CD14-positive monocyte (primary cell): Measurements from ENCODE around the gene MAMLD1. TPM values are rescaled to one million over a fixed set of nuclear protein-coding genes. Genes with fewer than 3 reads are reported as not detected.

Source experiments
- DNase-seq, 3 donors: peaks; one replicate each; pipeline ENCODE4 v3.0.0-alpha.2; 2011 to 2022
- H2AFZ ChIP-seq: 2 replicates; pipeline ENCODE4 v1.6.0; 2012; ENCODE audit warnings: mild to moderate bottlenecking, low read depth, low read length, inconsistent platforms; ENCODE audit not compliant: insufficient read depth, poor library complexity, severe bottlenecking
- H3K27ac ChIP-seq, 2 donors: 1 replicate in 1 of 2; 2 replicates in 1 of 2; pipeline ENCODE4 v1.5.1; 2012 to 2013; ENCODE audit warnings: low read length in 2 of 2, control low read depth in 1 of 2, inconsistent platforms in 1 of 2, low read depth in 1 of 2, mild to moderate bottlenecking in 1 of 2
- H3K27me3 ChIP-seq, 2 donors: one replicate each; pipeline versions ENCODE4 v1.6.0 to v1.6.1; 2011 to 2013; ENCODE audit warnings: low read length in 2 of 2; ENCODE audit not compliant: control insufficient read depth in 2 of 2, insufficient read depth in 2 of 2
- H3K36me3 ChIP-seq, 2 donors: replicated peaks in 1 of 2; 1 replicate in 1 of 2; 2 replicates in 1 of 2; pipeline versions ENCODE4 v1.5.1 to v1.6.1; 2012 to 2013; ENCODE audit warnings: low read length in 2 of 2, control low read depth in 1 of 2, inconsistent platforms in 1 of 2, mild to moderate bottlenecking in 1 of 2; ENCODE audit not compliant: insufficient read depth in 2 of 2, control insufficient read depth in 1 of 2
- H3K4me1 ChIP-seq, 2 donors: 1 replicate in 1 of 2; 2 replicates in 1 of 2; pipeline versions ENCODE4 v1.5.1 to v1.6.1; 2012 to 2013; ENCODE audit warnings: low read length in 2 of 2, control low read depth in 1 of 2, inconsistent platforms in 1 of 2, mild to moderate bottlenecking in 1 of 2, moderate library complexity in 1 of 2; ENCODE audit not compliant: insufficient read depth in 2 of 2, control insufficient read depth in 1 of 2
- H3K4me2 ChIP-seq: replicated peaks from 2 replicates; pipeline ENCODE3; 2012; ENCODE audit warnings: low read length, moderate library complexity, mild to moderate bottlenecking; ENCODE audit not compliant: poor library complexity, severe bottlenecking; ENCODE audit errors: extremely low read depth
- H3K4me3 ChIP-seq, 3 experiments: fragments of 200-600 bp in 1 of 3; sonication (generic) in 1 of 3; replicated peaks in 1 of 3; 1 replicate in 2 of 3; 2 replicates in 1 of 3; pipeline ENCODE4 v1.5.1; 2011 to 2013; ENCODE audit warnings: low read length in 3 of 3, mild to moderate bottlenecking in 3 of 3, control low read depth in 2 of 3, low read depth in 2 of 3, inconsistent platforms in 1 of 3, moderate library complexity in 1 of 3
- H3K79me2 ChIP-seq: 2 replicates; pipeline ENCODE4 v1.6.0; 2012; ENCODE audit warnings: mild to moderate bottlenecking, control low read depth, inconsistent platforms, low read length, moderate library complexity; ENCODE audit not compliant: insufficient read depth
- H3K9ac ChIP-seq: 2 replicates; pipeline ENCODE4 v1.6.0; 2017; ENCODE audit warnings: low read length, mild to moderate bottlenecking; ENCODE audit not compliant: insufficient read depth, poor library complexity, severe bottlenecking
- H3K9me3 ChIP-seq, 2 donors: replicated peaks in 1 of 2; 1 replicate in 1 of 2; 2 replicates in 1 of 2; pipeline versions ENCODE4 v1.5.1 to v1.6.1; 2012 to 2013; ENCODE audit warnings: low read length in 2 of 2, control low read depth in 1 of 2; ENCODE audit not compliant: control insufficient read depth in 1 of 2, insufficient read depth in 1 of 2
- H4K20me1 ChIP-seq: 2 replicates; pipeline ENCODE4 v1.6.0; 2012; ENCODE audit warnings: mild to moderate bottlenecking, low read length, control low read depth, moderate library complexity; ENCODE audit not compliant: insufficient read depth
- H3K27ac Mint-ChIP-seq, 7 donors: one replicate each; pipeline ENCODE4 v1.8.0; 2020; ENCODE audit warnings: mild to moderate bottlenecking in 7 of 7, mixed read lengths in 7 of 7, moderate library complexity in 6 of 7, inconsistent platforms in 2 of 7
- H3K27me3 Mint-ChIP-seq, 3 donors: one replicate each; pipeline ENCODE4 v1.8.0; 2021 to 2022; ENCODE audit warnings: low read depth in 3 of 3, mild to moderate bottlenecking in 3 of 3, mixed read lengths in 3 of 3, moderate library complexity in 3 of 3, inconsistent platforms in 1 of 3
- H3K36me3 Mint-ChIP-seq, 2 donors: one replicate each; pipeline ENCODE4 v1.8.0; 2020; ENCODE audit warnings: mixed read lengths in 2 of 2, inconsistent platforms in 1 of 2, mild to moderate bottlenecking in 1 of 2
- H3K4me1 Mint-ChIP-seq: one replicate; pipeline ENCODE4 v1.8.0; 2020; ENCODE audit warnings: mild to moderate bottlenecking, mixed read lengths
- H3K4me3 Mint-ChIP-seq, 2 donors: one replicate each; pipeline ENCODE4 v1.8.0; 2020; ENCODE audit warnings: mild to moderate bottlenecking in 2 of 2, mixed read lengths in 2 of 2, moderate library complexity in 1 of 2
- H3K9me3 Mint-ChIP-seq, 7 donors: one replicate each; pipeline ENCODE4 v1.8.0; 2020 to 2022; ENCODE audit warnings: mixed read lengths in 7 of 7, mild to moderate bottlenecking in 6 of 7, moderate library complexity in 6 of 7, inconsistent platforms in 2 of 7
- CTCF ChIP-seq: fragments of 200-600 bp; IDR thresholded peaks from one replicate; pipeline ENCODE4 v1.8.0; 2022; ENCODE audit warnings: antibody characterized with exemption, mild to moderate bottlenecking
- WGBS: methylation state at CpG from one replicate; pipeline ENCODE4 v1.1.5; 2013; ENCODE audit warnings: missing lambda C conversion rate; ENCODE audit not compliant: insufficient coverage; 5-methylcytosine and 5-hydroxymethylcytosine counted together
- intact Hi-C, 2 donors: fragments of 100-400 bp; cut with micrococcal nuclease; formaldehyde crosslinking; loops; one replicate each; pipeline versions ENCODE4 v1.15.0 to v1.15.1; 2023
- polyA plus RNA-seq, 3 donors: library from polyadenylated mRNA; depleted of rRNA in 1 of 3; unstranded in 2 of 3; stranded (reverse) in 1 of 3; fragments of 300-500 nt in 2 of 3; fragments of >200 nt in 1 of 3; fragmentation: Illumina TruSeq in 2 of 3; gene quantifications; 1 replicate in 2 of 3; 2 replicates in 1 of 3; pipeline ENCODE4 v1.2.3, GENCODE V29; 2012 to 2021

Gene MAMLD1
- polyA plus RNA-seq, 3 donors, result not detected

GRCh38 chrX:150455215-150455608 lies 92.1 kb downstream of the MAMLD1 start:
- Histone ChIP-seq H3K79me2 (no peaks in the 10 kb centered on the region), H3K9ac (no peak overlapping the region), H3K4me3 (no peak overlapping the region), H2AFZ (no peak overlapping the region), H3K36me3 (no peaks in the 10 kb centered on the region), H3K4me2 (no peak overlapping the region), H4K20me1 (no peaks in the 10 kb centered on the region), H3K27ac (no peak overlapping the region), H3K4me1 (no peaks in the 10 kb centered on the region), H3K27me3 (no peaks in the 10 kb centered on the region), H3K9me3 (no peaks in the 10 kb centered on the region)
- no peaks in the 10 kb centered on the region for H3K36me3 Mint-ChIP-seq
- no CpG with 5 or more reads among the region's 3 CpGs for WGBS
- no peak overlapping the region for H3K27ac Mint-ChIP-seq
- no peak for TF ChIP-seq CTCF
- intact Hi-C loops, result no loop called here
- no peak for DNase-seq
- H3K4me1 Mint-ChIP-seq, result peaks cover 5% of the 10 kb centered on the region
- peaks cover 0 to 2% (median 0%) of the 10 kb centered on the region in 3 donors for H3K27me3 Mint-ChIP-seq
- H3K4me3 Mint-ChIP-seq, result no peak overlapping the region
- peaks cover 0 to 1% (median 0%) of the 10 kb centered on the region in 7 donors for H3K9me3 Mint-ChIP-seq

- 47% methylated on average over 3 of the region's 6 CpGs for WGBS
- Mint-ChIP-seq H3K4me3 (no peak overlapping the region), H3K4me1 (peaks cover 3% of the 10 kb centered on the region)
Observed at GRCh38 chrX:150456466-150456865, 93.3 kb downstream of the MAMLD1 start.

More at GRCh38 chrX:150456466-150456865, 93.3 kb downstream of the MAMLD1 start:
- intact Hi-C loops, result no loop called here
- TF ChIP-seq CTCF, result no peak
- DNase-seq, result no peak
- H3K4me3 ChIP-seq, result no peak overlapping the region
- no peaks in the 10 kb centered on the region for H3K9me3 ChIP-seq
- Mint-ChIP-seq H3K9me3 (no peaks in the 10 kb centered on the region), H3K36me3 (no peaks in the 10 kb centered on the region), H3K27ac (no peak overlapping the region), H3K27me3 (peaks cover 0 to 2% (median 2%) of the 10 kb centered on the region in 3 donors)
- H3K27ac ChIP-seq, result no peak overlapping the region
- H3K9ac ChIP-seq, result no peak overlapping the region
- no peak overlapping the region for H3K4me2 ChIP-seq
- no peaks in the 10 kb centered on the region for H3K79me2 ChIP-seq
- H4K20me1 ChIP-seq, result no peaks in the 10 kb centered on the region
- H3K36me3 ChIP-seq, result no peaks in the 10 kb centered on the region
- no peak overlapping the region for H2AFZ ChIP-seq
- no peaks in the 10 kb centered on the region for H3K27me3 ChIP-seq
- no peaks in the 10 kb centered on the region for H3K4me1 ChIP-seq
